Measurements from ENCODE around the gene CALHM1.

GRCh38 chr10:103427866-103428265, 30.8 kb downstream of the CALHM1 start:
- TF ChIP-seq CTCF (IDR thresholded peaks at IDR 0.05; ENCODE audit: borderline replicate concordance, extremely low read depth, low read length, poor library complexity, severe bottlenecking) (no peak), EZH2 (IDR thresholded peaks at IDR 0.05; ENCODE audit: borderline replicate concordance, low read depth, low read length, severe bottlenecking) (no peak)

Measured in DND-41 (cell line).